GM10266 (cell line): ENCODE data around the gene ZNF609.
"Not testable (repeated sequence)": the region's sequence is repeated elsewhere in the genome, so short reads cannot be mapped to it uniquely, and the experiment has no call there.

Source experiments
- DNase-seq: peaks from one replicate; pipeline ENCODE4 v3.0.0; 2012; ENCODE audit errors: extremely low spot score
- TF ChIP-seq, protein P1 (sequence below): IDR thresholded peaks from 2 replicates; pipeline ENCODE4 v1.5.1; 2012; ENCODE audit warnings: mild to moderate bottlenecking, low read depth; ENCODE audit not compliant: control insufficient read depth, insufficient read depth; ENCODE audit errors: missing control alignments

ZNF609 gene

DNA sequence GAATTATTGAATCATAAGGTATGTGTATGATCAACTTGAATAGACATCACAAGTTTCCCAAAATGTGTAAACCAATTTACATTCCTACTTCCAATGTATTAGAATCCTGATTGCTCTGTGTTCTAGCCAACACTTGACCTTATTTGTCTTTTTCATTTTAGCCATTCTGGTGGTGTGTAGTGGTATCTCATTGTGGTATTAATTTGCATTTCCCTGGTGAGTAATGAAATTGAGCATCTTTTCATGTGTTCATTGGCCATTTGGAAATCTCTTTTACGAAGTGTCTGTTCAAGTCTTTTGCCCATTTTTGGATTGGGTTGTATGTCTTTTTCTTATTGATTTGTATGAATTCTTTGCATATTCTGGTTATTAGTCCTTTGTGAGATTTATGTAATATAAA is 177.0 kb downstream of the ZNF609 start:
- TF ChIP-seq, protein P1, sequence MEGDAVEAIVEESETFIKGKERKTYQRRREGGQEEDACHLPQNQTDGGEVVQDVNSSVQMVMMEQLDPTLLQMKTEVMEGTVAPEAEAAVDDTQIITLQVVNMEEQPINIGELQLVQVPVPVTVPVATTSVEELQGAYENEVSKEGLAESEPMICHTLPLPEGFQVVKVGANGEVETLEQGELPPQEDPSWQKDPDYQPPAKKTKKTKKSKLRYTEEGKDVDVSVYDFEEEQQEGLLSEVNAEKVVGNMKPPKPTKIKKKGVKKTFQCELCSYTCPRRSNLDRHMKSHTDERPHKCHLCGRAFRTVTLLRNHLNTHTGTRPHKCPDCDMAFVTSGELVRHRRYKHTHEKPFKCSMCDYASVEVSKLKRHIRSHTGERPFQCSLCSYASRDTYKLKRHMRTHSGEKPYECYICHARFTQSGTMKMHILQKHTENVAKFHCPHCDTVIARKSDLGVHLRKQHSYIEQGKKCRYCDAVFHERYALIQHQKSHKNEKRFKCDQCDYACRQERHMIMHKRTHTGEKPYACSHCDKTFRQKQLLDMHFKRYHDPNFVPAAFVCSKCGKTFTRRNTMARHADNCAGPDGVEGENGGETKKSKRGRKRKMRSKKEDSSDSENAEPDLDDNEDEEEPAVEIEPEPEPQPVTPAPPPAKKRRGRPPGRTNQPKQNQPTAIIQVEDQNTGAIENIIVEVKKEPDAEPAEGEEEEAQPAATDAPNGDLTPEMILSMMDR, result no peak
- DNase-seq, result no peak

DNA sequence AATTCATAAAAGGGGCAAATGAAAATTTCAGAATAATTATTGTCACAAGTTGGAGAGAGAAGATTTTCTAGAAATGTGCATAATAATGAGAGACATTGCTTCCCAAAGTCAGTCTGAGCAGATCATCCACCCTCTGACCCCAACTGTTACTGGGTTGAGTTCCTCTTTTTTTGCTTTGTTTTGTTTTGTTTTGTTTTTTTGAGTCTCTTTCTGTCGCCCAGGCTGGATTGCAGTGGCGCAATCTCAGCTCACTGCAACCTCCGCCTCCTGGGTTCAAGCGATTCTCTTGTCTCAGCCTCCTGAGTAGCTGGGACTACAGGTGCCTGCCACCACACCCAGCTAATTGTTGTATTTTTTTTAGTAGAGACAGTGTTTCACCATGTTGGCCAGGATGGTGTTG is 179.4 kb downstream of the ZNF609 start:
- not testable (repeated sequence) for DNase-seq

DNA sequence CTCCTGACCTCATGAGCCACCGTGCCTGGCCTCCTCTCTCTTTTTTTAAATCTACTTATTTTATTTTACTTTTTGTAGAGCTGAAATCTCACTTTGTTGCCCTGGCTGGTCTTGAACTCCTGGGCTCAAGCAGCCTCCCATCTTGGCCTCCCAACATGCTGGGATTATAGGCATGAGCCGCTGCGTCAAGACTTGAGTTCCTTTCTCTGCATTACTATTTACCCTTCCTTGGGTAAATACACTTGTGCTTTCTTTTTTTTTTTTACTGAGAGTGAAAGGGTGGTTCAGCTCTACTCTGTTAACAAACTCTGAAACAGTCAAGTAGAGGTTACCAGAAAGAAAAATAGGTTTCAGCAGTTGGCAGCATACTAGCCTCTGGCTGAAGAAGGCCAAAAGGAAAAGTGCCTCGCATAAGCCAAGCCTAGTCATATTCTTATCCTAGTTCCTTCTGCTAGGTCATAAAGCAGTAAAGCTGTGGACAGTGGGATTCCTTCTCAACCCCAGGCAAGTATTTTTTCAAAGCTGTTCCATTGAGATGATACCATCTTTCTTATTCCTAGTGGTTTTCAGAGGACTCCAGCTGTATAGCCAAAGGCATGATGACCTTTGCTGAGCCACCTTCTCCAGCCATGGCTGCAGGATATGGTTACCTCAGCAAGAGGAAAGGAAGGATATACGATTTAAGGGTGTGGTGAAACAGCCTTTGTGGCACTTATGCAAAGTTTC is 179.9 kb downstream of the ZNF609 start:
- TF ChIP-seq, protein P1, result no peak
- DNase-seq, result no peak

DNA sequence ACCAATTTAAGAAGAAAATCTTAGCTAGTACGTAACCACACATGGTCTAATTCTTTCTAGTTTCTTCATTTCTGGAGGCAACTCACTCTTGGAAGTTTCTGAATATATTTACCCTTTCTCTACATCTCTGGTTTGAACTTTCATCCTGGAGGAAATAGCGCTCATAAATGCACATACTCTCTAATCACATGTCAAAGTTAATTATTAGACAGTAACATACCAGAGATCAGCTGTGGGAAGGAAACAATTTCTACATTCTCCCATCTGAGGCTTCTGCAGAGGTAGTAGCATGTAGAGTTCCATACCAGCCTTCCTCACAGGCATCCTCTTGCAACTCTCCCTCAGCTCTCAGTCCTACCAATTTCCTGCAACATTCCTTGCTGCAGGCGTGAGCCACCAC is 182.5 kb downstream of the ZNF609 start:
- TF ChIP-seq, protein P1, result no peak
- DNase-seq, result no peak

DNA sequence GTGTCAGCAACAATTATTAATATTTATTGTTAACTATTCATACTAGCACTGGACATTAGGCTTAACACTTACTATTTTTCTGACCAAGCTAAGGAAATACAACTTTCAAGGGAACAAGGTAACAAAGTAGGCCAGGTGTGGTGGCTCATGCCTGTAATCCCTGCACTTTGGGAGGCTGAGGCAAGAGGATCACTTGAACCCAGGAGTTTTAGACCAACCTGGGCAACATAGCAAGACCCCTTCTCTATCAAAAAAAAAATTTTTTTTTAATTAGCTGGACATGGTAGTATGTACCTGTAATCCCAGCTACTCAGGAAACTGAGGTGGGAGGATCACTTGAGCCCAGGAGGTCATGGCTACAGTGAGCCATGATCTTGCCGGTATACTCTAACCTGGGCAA is 183.3 kb downstream of the ZNF609 start:
- TF ChIP-seq, protein P1, result no peak
- DNase-seq, result no peak

DNA sequence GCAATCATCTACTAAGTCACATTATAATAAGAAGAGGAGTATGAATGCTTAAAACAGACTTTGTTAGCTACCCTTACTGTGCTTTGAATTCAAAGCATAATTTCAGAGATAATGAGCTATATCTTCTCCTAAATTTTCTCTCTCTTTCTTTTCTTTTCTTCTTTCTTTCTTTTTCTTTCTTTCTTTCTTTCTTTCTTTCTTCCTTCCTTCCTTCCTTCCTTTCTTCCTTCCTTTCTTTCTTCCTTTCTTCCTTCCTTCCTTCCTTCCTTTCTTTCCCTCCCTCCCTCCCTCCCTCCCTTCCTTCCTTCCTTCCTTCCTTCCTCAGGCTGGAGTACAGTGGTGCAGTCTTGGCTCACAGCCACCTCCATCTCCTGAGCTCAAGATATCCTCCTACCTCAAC is 184.4 kb downstream of the ZNF609 start:
- DNase-seq, result not testable (repeated sequence)

DNA sequence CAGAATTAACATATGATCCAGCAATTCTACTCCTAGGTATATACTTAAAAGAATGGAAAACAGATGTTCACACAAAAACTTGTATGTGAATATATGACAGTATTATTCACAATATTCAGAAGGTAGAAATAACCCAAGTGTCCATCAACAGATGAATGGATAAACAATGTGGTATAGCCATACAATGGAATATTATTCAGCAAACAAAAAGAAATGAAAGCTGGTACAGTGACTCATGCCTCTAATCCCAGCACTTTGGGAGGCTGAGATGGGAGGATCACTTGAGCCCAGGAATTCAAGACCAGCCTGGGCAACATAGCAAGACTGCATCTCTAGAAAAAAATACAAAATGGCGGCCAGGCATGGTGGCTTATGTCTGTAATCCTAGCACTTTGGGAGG is 185.6 kb downstream of the ZNF609 start:
- TF ChIP-seq, protein P1, result no peak
- no peak for DNase-seq

DNA sequence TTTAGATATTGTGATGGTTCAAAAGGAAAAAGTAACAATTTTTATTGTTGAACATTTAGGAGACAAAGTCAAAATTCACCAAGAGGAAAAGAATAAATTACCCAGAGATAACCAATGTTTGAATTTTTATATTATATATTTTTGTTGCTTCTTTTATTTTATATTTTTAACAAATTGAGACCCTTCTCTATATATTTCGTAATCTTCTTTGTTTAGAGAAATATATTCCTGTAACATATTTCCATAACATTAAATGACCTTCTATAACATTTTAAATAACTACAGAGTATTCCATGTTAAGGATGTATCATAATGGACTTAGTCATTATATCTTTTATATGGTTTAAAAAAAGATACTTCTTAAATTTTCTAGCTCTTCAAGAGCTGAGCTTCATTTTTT is 187.0 kb downstream of the ZNF609 start:
- TF ChIP-seq, protein P1, result no peak
- DNase-seq, result no peak
